T-helper 17 cell (primary cell): ENCODE measurements around the gene MRPL9. TPM values are rescaled to one million over a fixed set of nuclear protein-coding genes. Genes with fewer than 3 reads are reported as not detected.
"Not testable (repeated sequence)": the region's sequence is repeated elsewhere in the genome, so short reads cannot be mapped to it uniquely, and the experiment has no call there.

Source experiments
- ATAC-seq: fragments of 150-1000 bp; cut with Tn5 transposase; 2 replicates; pipeline ENCODE4 v1.10.0; 2021; ENCODE audit warnings: mild to moderate bottlenecking, moderate library complexity
- DNase-seq, 3 donors: peaks; one replicate each; pipeline versions ENCODE4 v3.0.0 to v3.0.0-alpha.2; 2020 to 2021
- H3K9me3 ChIP-seq: one replicate; pipeline ENCODE4 v1.7.0; 2013; ENCODE audit warnings: low read length, mild to moderate bottlenecking; ENCODE audit not compliant: control insufficient read depth, poor library complexity, severe bottlenecking
- H3K27ac Mint-ChIP-seq: one replicate; pipeline ENCODE4 v1.8.0; 2022; ENCODE audit warnings: mild to moderate bottlenecking, moderate library complexity, mixed read lengths
- H3K27me3 Mint-ChIP-seq: one replicate; pipeline ENCODE4 v1.8.0; 2022; ENCODE audit warnings: mixed read lengths
- H3K36me3 Mint-ChIP-seq: one replicate; pipeline ENCODE4 v1.8.0; 2022; ENCODE audit warnings: low read depth, mixed read lengths
- H3K4me1 Mint-ChIP-seq: one replicate; pipeline ENCODE4 v1.8.0; 2022; ENCODE audit warnings: mild to moderate bottlenecking, mixed read lengths
- H3K4me3 Mint-ChIP-seq: one replicate; pipeline ENCODE4 v1.8.0; 2022; ENCODE audit warnings: mild to moderate bottlenecking, moderate library complexity, mixed read lengths
- total RNA-seq, 4 donors: library from RNA in 2 of 4; stranded (reverse) in 2 of 4; gene quantifications; one replicate each; pipeline ENCODE4 v1.2.3 and lab custom pipeline; 2022 to 2026

The MRPL9 gene
- total RNA-seq, 2 donors from 2014 or later = 99.8 to 124 TPM

DNA sequence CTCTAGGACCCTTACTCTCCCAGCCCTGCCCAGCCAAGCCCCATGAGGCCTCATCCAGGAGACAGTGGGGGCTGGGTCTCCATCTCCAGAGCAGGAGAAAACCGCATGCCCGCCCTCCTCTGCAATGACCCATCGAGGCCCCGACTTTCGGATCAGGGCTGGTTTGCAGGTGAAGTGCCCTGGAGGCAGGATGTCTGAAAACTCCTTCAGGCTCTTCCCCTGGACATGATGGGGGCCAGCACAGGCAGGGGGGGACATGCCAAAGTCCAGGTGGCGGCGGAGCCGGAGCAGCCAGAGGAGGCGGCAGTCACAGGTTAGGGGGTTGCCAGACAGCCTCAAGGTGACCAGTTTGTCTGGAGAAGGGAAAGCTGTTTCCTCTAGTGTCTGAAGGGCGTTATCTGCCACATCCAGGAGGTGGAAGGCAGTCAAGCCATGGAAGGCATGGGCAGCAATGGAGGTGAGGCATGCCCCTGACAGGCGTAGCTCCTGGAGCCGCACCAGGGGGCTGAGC lies 38.1 kb upstream of the MRPL9 start:
- no peaks in the 10 kb centered on the region for H3K27me3 Mint-ChIP-seq
- peak overlapping the region; percentile 59 for H3K27ac Mint-ChIP-seq
- peaks cover 41% of the 10 kb centered on the region for H3K4me1 Mint-ChIP-seq
- no peak for DNase-seq
- peaks cover 2% of the 10 kb centered on the region for H3K36me3 Mint-ChIP-seq
- no peaks in the 10 kb centered on the region for H3K9me3 ChIP-seq
- H3K4me3 Mint-ChIP-seq = no peak overlapping the region
- ATAC-seq = no peak

- DNase-seq (no peak), ATAC-seq (no peak)
- Mint-ChIP-seq H3K27ac (peak overlapping the region; percentile 60), H3K36me3 (peaks cover 2% of the 10 kb centered on the region), H3K4me3 (peak overlapping the region; percentile 71), H3K27me3 (no peaks in the 10 kb centered on the region), H3K4me1 (peaks cover 45% of the 10 kb centered on the region)
- H3K9me3 ChIP-seq = no peaks in the 10 kb centered on the region
Measured at GRCh38 chr1:151800830-151801229, 37.5 kb upstream of the MRPL9 start.

GRCh38 chr1:151799179-151800022 lies 36.1 kb upstream of the MRPL9 start:
- H3K9me3 ChIP-seq = no peaks in the 10 kb centered on the region
- H3K27ac Mint-ChIP-seq = peak overlapping the region; percentile 60
- H3K4me1 Mint-ChIP-seq = peaks cover 40% of the 10 kb centered on the region
- H3K36me3 Mint-ChIP-seq = peaks cover 2% of the 10 kb centered on the region
- DNase-seq (no peak), ATAC-seq (no peak)
- no peaks in the 10 kb centered on the region for H3K27me3 Mint-ChIP-seq
- H3K4me3 Mint-ChIP-seq = peak overlapping the region; percentile 71

DNA sequence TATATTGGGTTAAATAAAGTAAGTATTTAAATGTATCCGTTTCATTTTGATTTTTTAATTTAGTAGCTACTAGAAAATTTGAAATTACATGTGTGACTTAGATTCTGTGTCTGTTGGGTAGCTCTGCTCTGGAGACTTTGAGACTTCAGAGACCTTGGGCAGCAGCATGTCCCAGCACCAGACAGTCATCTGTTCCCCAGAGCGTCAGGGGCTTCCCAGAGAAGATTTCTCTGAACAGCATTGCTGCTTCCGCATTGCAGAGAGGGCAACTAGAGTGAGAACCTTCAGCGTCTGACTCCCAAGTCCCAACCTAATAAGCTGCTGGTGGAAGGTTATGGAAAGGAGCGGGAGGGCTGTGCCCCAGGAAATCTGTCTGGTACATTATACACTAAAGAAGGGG lies 35.3 kb upstream of the MRPL9 start:
- peaks cover 5% of the 10 kb centered on the region for H3K36me3 Mint-ChIP-seq
- ATAC-seq = no peak
- no peaks in the 10 kb centered on the region for H3K27me3 Mint-ChIP-seq
- no peak overlapping the region for H3K27ac Mint-ChIP-seq
- H3K9me3 ChIP-seq = no peaks in the 10 kb centered on the region
- DNase-seq = no peak
- H3K4me1 Mint-ChIP-seq = peaks cover 36% of the 10 kb centered on the region
- no peak overlapping the region for H3K4me3 Mint-ChIP-seq

- no peaks in the 10 kb centered on the region for H3K9me3 ChIP-seq
- Mint-ChIP-seq H3K4me1 (peaks cover 23% of the 10 kb centered on the region), H3K36me3 (peaks cover 9% of the 10 kb centered on the region), H3K27ac (peak overlapping the region; percentile 97), H3K27me3 (no peaks in the 10 kb centered on the region), H3K4me3 (peak overlapping the region; percentile 100)
- ATAC-seq (no peak), DNase-seq (no peak)
Measured at GRCh38 chr1:151790940-151791651, 27.8 kb upstream of the MRPL9 start.

GRCh38 chr1:151790071-151790939 lies 27.0 kb upstream of the MRPL9 start, which contains the start of gene TDRKH:
Gene TDRKH, minus strand, starts transcription at chr1:151790500. Its CDS starts 7,478 bp downstream, at chr1:151783022.
- ATAC-seq (peak; percentile 96), DNase-seq (peak; percentile 94 to 98 (median 96))
- Mint-ChIP-seq H3K27me3 (no peaks in the 10 kb centered on the region), H3K36me3 (peaks cover 9% of the 10 kb centered on the region), H3K4me3 (peak within 1 kb of the TSS; percentile 100), H3K4me1 (peaks cover 21% of the 10 kb centered on the region), H3K27ac (peak within 1 kb of the TSS; percentile 97)
- no peaks in the 10 kb centered on the region for H3K9me3 ChIP-seq

DNA sequence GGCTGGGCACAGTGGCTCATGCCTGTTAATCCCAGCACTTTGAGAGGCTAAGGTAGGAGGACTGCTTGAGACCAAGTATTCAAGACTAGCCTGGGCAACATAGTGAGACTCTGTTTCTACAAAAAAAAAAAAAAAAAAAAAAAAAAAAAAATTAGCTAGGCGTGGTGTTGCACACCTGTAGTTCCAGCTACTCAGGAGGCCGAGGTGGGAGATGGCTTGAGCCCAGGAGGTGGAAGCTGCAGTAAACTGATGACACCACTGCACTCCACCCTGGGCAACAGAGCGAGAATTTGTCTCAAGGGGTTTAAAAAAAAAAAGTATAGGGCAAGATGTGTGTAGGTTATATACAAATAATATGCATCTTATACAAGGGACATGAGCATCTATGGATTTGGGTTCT lies 24.4 kb upstream of the MRPL9 start:
- DNase-seq = no peak
- no peak for ATAC-seq
- peaks cover 6% of the 10 kb centered on the region for H3K36me3 Mint-ChIP-seq

DNA sequence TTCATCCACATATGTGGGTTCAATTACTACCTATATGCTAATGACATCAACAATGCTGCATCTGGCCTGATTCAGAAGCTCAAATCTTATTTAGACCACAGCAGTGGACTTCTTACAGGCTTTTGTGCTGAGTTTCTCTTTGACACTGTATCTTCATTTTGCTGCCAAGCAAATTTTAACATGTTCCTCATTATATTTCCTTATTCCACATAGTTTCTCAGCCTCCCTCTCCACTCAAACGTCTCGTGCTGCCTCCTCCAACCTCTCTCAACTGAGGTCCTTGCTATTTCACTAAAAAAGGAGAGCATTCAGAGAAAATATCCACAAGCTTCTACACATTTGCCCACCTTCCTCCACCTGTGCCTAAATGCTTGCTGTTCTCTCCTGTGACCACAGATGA lies 20.5 kb upstream of the MRPL9 start:
- ATAC-seq = no peak
- no peak for DNase-seq
- Mint-ChIP-seq H3K27me3 (no peaks in the 10 kb centered on the region), H3K4me1 (peaks cover 5% of the 10 kb centered on the region), H3K36me3 (peaks cover 6% of the 10 kb centered on the region), H3K4me3 (no peak overlapping the region), H3K27ac (no peak overlapping the region)
- no peaks in the 10 kb centered on the region for H3K9me3 ChIP-seq

More for the DNA sequence above, 24.4 kb upstream of the MRPL9 start:
- Mint-ChIP-seq H3K4me1 (peaks cover 19% of the 10 kb centered on the region), H3K4me3 (no peak overlapping the region), H3K27me3 (no peaks in the 10 kb centered on the region), H3K27ac (no peak overlapping the region)
- no peaks in the 10 kb centered on the region for H3K9me3 ChIP-seq

GRCh38 chr1:151782741-151783140 lies 19.4 kb upstream of the MRPL9 start:
- H3K9me3 ChIP-seq = no peaks in the 10 kb centered on the region
- Mint-ChIP-seq H3K4me3 (no peak overlapping the region), H3K27me3 (no peaks in the 10 kb centered on the region), H3K27ac (no peak overlapping the region), H3K4me1 (peaks cover 2% of the 10 kb centered on the region), H3K36me3 (peaks cover 12% of the 10 kb centered on the region)
- no peak for DNase-seq
- ATAC-seq = no peak

DNA sequence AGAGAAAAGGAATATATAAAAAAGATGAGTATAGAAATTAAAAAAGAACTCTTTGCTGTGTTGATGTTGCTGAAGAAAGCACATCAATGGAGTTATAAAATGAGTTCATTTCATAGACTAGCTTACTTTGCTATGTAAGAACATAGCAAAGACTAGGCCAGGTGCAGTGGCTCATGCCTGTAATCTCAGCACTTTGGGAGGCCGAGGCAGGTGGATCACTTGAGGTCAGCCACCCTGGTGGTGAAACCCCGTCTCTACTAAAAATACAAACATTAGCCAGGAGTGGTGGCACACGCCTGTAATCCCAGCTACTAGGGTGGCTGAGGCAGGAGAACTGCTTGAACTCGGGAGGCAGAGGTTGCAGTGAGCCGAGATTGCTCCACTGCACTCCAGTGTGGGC lies 18.7 kb upstream of the MRPL9 start:
- H3K9me3 ChIP-seq, H3K27me3 Mint-ChIP-seq, H3K27ac Mint-ChIP-seq, DNase-seq, ATAC-seq, H3K4me1 Mint-ChIP-seq, H3K4me3 Mint-ChIP-seq: not testable (repeated sequence)
- H3K36me3 Mint-ChIP-seq = peaks cover 12% of the 10 kb centered on the region

DNA sequence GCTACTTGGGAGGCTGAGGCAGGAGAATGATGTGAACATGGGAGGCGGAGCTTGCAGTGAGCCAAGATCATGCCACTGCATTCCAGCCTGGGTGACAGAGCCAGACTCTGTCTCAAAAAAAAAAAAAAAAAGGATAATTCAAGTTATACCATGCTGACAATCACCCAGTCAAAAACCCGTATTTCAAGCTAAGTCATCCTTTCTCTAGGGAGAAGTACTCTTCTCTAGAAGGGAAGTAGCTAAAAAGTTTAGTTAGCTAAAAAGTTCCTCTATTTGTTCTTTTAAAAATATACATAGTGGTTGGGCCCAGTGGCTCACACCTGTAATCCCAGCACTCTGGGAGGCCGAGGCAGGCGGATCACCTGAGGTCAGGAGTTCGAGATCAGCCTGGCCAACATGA lies 17.4 kb upstream of the MRPL9 start:
- H3K4me3 Mint-ChIP-seq, H3K4me1 Mint-ChIP-seq, H3K9me3 ChIP-seq, DNase-seq, H3K27me3 Mint-ChIP-seq, H3K27ac Mint-ChIP-seq, ATAC-seq: not testable (repeated sequence)
- peaks cover 14% of the 10 kb centered on the region for H3K36me3 Mint-ChIP-seq

DNA sequence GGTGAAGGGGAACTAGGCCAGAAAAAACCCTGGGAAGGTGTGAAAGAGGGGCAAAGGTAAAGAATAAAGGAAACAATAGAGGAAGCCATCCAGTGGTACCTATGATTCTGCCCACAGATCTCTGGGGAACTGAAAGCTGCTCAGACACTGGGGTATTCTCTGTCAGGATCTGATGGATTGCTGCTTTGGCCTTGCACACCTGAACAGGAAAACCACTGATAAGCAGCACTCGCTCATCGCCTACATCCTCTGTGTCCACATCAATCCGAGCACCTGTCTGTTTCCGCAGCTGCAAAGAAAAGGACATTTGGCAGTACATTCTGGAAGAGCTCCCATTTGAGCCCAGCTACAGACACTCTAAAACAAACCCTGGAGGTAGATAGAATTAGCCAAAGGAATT lies 16.6 kb upstream of the MRPL9 start:
- Mint-ChIP-seq H3K27ac (no peak overlapping the region), H3K4me3 (no peak overlapping the region), H3K4me1 (peaks cover 2% of the 10 kb centered on the region), H3K27me3 (no peaks in the 10 kb centered on the region), H3K36me3 (peaks cover 14% of the 10 kb centered on the region)
- H3K9me3 ChIP-seq = no peaks in the 10 kb centered on the region
- ATAC-seq = no peak
- DNase-seq = no peak

- Mint-ChIP-seq H3K27ac (no peak overlapping the region), H3K36me3 (peaks cover 14% of the 10 kb centered on the region), H3K4me3 (no peak overlapping the region), H3K27me3 (no peaks in the 10 kb centered on the region), H3K4me1 (no peaks in the 10 kb centered on the region)
- H3K9me3 ChIP-seq = no peaks in the 10 kb centered on the region
- ATAC-seq = no peak
- DNase-seq = no peak
Measured at GRCh38 chr1:151777317-151777716, 14.0 kb upstream of the MRPL9 start.
